H9 (cell line): ENCODE results near the gene CCNT2. TPM values are rescaled to one million over a fixed set of nuclear protein-coding genes. Genes with fewer than 3 reads are reported as not detected.

Experiments used
- DNase-seq: peaks from one replicate; pipeline ENCODE4 v3.0.0-alpha.2; 2017
- H2AFZ ChIP-seq: one replicate; pipeline ENCODE4 v1.6.1; 2013; ENCODE audit warnings: mild to moderate bottlenecking, low read length, control low read depth, moderate library complexity
- H2AK5ac ChIP-seq: 2 replicates; pipeline ENCODE4 v1.6.1; 2013; ENCODE audit warnings: low read length, control low read depth, mixed read lengths; ENCODE audit not compliant: insufficient read length
- H2BK120ac ChIP-seq: one replicate; pipeline ENCODE4 v1.6.1; 2013; ENCODE audit warnings: low read depth, mild to moderate bottlenecking, low read length, control low read depth, inconsistent platforms; ENCODE audit not compliant: poor library complexity, severe bottlenecking
- H2BK12ac ChIP-seq: 2 replicates; pipeline ENCODE4 v1.6.1; 2013; ENCODE audit warnings: low read length, control low read depth, mixed read lengths, low read depth; ENCODE audit not compliant: insufficient read length
- H2BK15ac ChIP-seq: 2 replicates; pipeline ENCODE4 v1.6.1; 2013; ENCODE audit warnings: low read depth, low read length, control low read depth
- H2BK20ac ChIP-seq: one replicate; pipeline ENCODE4 v1.6.1; 2013; ENCODE audit warnings: low read depth, mild to moderate bottlenecking, low read length, control low read depth, inconsistent platforms; ENCODE audit not compliant: poor library complexity, severe bottlenecking
- H2BK5ac ChIP-seq: 2 replicates; pipeline ENCODE4 v1.6.1; 2013; ENCODE audit warnings: low read length, control low read depth, mixed read lengths; ENCODE audit not compliant: insufficient read length
- H3K14ac ChIP-seq: 2 replicates; pipeline ENCODE4 v1.6.1; 2013; ENCODE audit warnings: low read length, control low read depth; ENCODE audit not compliant: insufficient read depth
- H3K18ac ChIP-seq: 2 replicates; pipeline ENCODE4 v1.6.1; 2013; ENCODE audit warnings: low read depth, mild to moderate bottlenecking, mixed read lengths, low read length, control low read depth; ENCODE audit not compliant: insufficient read length
- H3K23ac ChIP-seq: 2 replicates; pipeline ENCODE4 v1.6.1; 2013; ENCODE audit warnings: low read length, control low read depth, mixed read lengths, low read depth; ENCODE audit not compliant: insufficient read length
- H3K23me2 ChIP-seq: 2 replicates; pipeline ENCODE4 v1.6.1; 2013; ENCODE audit warnings: low read depth, mild to moderate bottlenecking, mixed read lengths, low read length, control low read depth; ENCODE audit not compliant: insufficient read length, poor library complexity, severe bottlenecking
- H3K27ac ChIP-seq: 2 replicates; pipeline ENCODE4 v1.5.1; 2013; ENCODE audit warnings: low read length, control low read depth, mixed read lengths, low read depth; ENCODE audit not compliant: insufficient read length
- H3K27me3 ChIP-seq: 2 replicates; pipeline ENCODE4 v1.6.1; 2013; ENCODE audit warnings: low read length, control low read depth, inconsistent platforms; ENCODE audit not compliant: insufficient read depth
- H3K4ac ChIP-seq: 2 replicates; pipeline ENCODE4 v1.6.1; 2013; ENCODE audit warnings: low read depth, mild to moderate bottlenecking, control low read depth, inconsistent platforms, low read length, moderate library complexity
- H3K4me1 ChIP-seq: 2 replicates; pipeline ENCODE4 v1.6.1; 2013; ENCODE audit warnings: low read length, control low read depth, inconsistent platforms; ENCODE audit not compliant: insufficient read depth
- H3K4me2 ChIP-seq: 2 replicates; pipeline ENCODE4 v1.6.1; 2013; ENCODE audit warnings: low read length, control low read depth, mixed read lengths; ENCODE audit not compliant: insufficient read length, insufficient read depth
- H3K56ac ChIP-seq: 2 replicates; pipeline ENCODE4 v1.6.1; 2013; ENCODE audit warnings: low read depth, mild to moderate bottlenecking, mixed read lengths, low read length, control low read depth; ENCODE audit not compliant: insufficient read length
- H3K79me1 ChIP-seq: 2 replicates; pipeline ENCODE4 v1.6.1; 2013; ENCODE audit warnings: low read depth, mild to moderate bottlenecking, moderate library complexity, low read length, control low read depth, inconsistent platforms; ENCODE audit not compliant: insufficient read depth, poor library complexity, severe bottlenecking
- H3K79me2 ChIP-seq: 2 replicates; pipeline ENCODE4 v1.6.1; 2013; ENCODE audit warnings: low read length, control low read depth, inconsistent platforms; ENCODE audit not compliant: insufficient read depth
- H3K9ac ChIP-seq: 2 replicates; pipeline ENCODE4 v1.6.1; 2013; ENCODE audit warnings: low read length, control low read depth, mixed read lengths; ENCODE audit not compliant: insufficient read length; ENCODE audit errors: extremely low read depth
- H3K9me3 ChIP-seq: one replicate; pipeline ENCODE4 v1.6.1; 2013; ENCODE audit warnings: low read depth, low read length, inconsistent platforms; ENCODE audit not compliant: control insufficient read depth
- H3T11ph ChIP-seq: one replicate; pipeline ENCODE4 v1.6.1; 2013; ENCODE audit warnings: mild to moderate bottlenecking, low read length, control low read depth, inconsistent platforms
- H4K20me1 ChIP-seq: one replicate; pipeline ENCODE4 v1.6.1; 2013; ENCODE audit not compliant: control insufficient read depth, insufficient read length, insufficient read depth
- H4K5ac ChIP-seq: 2 replicates; pipeline ENCODE4 v1.6.1; 2013; ENCODE audit warnings: low read depth, mild to moderate bottlenecking, mixed read lengths, low read length, control low read depth; ENCODE audit not compliant: insufficient read length
- H4K8ac ChIP-seq: replicated peaks from 2 replicates; pipeline ENCODE4 v1.6.1; 2013; ENCODE audit warnings: low read length, control low read depth, mixed read lengths, low read depth; ENCODE audit not compliant: insufficient read length
- H4K91ac ChIP-seq: 2 replicates; pipeline ENCODE4 v1.6.1; 2013; ENCODE audit warnings: low read depth, mild to moderate bottlenecking, moderate library complexity, mixed read lengths, low read length, control low read depth; ENCODE audit not compliant: insufficient read length
- H3K27ac Mint-ChIP-seq, 3 experiments: 2 replicates in 2 of 3; 3 replicates in 1 of 3; pipeline ENCODE4 v1.8.0; 2020 to 2021; ENCODE audit warnings: mixed read lengths in 3 of 3, mild to moderate bottlenecking in 1 of 3, moderate library complexity in 1 of 3
- H3K27me3 Mint-ChIP-seq: 2 replicates; pipeline ENCODE4 v1.8.0; 2021; ENCODE audit warnings: low read depth, mild to moderate bottlenecking, moderate library complexity, mixed read lengths
- H3K36me3 Mint-ChIP-seq, 3 experiments: 2 replicates in 2 of 3; 3 replicates in 1 of 3; pipeline ENCODE4 v1.8.0; 2020 to 2021; ENCODE audit warnings: low read depth in 3 of 3, mixed read lengths in 3 of 3; ENCODE audit not compliant: insufficient read depth in 1 of 3
- H3K4me1 Mint-ChIP-seq, 2 experiments: 2 replicates each; pipeline ENCODE4 v1.8.0; 2020; ENCODE audit warnings: mixed read lengths in 2 of 2
- H3K4me3 Mint-ChIP-seq, 2 experiments: 2 replicates in 1 of 2; 3 replicates in 1 of 2; pipeline ENCODE4 v1.8.0; 2020 to 2021; ENCODE audit warnings: mild to moderate bottlenecking in 2 of 2, mixed read lengths in 2 of 2, moderate library complexity in 1 of 2
- H3K9me3 Mint-ChIP-seq, 2 experiments: 2 replicates in 1 of 2; 3 replicates in 1 of 2; pipeline ENCODE4 v1.8.0; 2020; ENCODE audit warnings: mild to moderate bottlenecking in 2 of 2, mixed read lengths in 2 of 2, moderate library complexity in 1 of 2
- WGBS: extraction: QIAGEN DNeasy Blood & Tissue Kit; methylation state at CpG from one replicate; pipeline ENCODE4 v1.1.7; 2013; ENCODE audit warnings: missing lambda C conversion rate, low lambda C conversion rate, mixed read lengths; ENCODE audit not compliant: insufficient read length; ENCODE audit errors: extremely low coverage; 5-methylcytosine and 5-hydroxymethylcytosine counted together
- total RNA-seq: library from RNA; stranded (reverse); gene quantifications from 2 replicates; pipeline ENCODE4 v1.2.1, GENCODE V29; 2021
- TF ChIP-seq, protein P1 (sequence below): fragments of 200-600 bp; sonication (generic); conservative IDR thresholded peaks from 3 replicates; pipeline ENCODE4 v1.8.0; 2021; ENCODE audit warnings: antibody characterized with exemption, mild to moderate bottlenecking

Gene CCNT2
- total RNA-seq, 1 experiment from 2014 or later: 42.0 TPM

DNA sequence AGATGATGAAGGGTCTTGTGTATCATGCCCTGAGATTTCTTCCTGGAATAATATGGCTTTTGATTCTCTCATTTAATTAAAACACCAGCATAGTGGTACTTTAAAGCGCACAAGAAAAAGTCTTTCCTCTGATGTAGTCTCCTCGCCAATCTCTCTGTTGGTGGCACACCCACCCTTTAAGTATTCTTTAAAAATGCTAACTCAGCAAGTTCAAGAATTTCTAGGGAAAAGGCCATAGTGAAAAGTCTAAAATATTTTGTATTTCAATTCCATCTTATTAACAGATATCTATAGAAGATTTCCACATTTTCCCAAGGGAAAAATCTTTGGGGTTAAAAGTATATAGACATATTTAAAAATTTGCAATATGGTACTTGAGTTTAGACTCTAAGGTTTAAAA, 45.5 kb upstream of the CCNT2 start:
- H2BK5ac ChIP-seq: no peak overlapping the region
- no peak overlapping the region for H3K27ac Mint-ChIP-seq

More for the DNA sequence above, 45.5 kb upstream of the CCNT2 start:
- H3K4me2 ChIP-seq: no peak overlapping the region
- WGBS: no CpG with 5 or more reads among the region's 2 CpGs
- Mint-ChIP-seq H3K27me3 (no peaks in the 10 kb centered on the region), H3K36me3 (no peaks in the 10 kb centered on the region; a peak in 1 of 7 replicates), H3K9me3 (peaks cover 0 to 3% of the 10 kb centered on the region in 2 experiments; a peak in 2 of 5 replicates), H3K4me3 (no peak overlapping the region), H3K4me1 (no peaks in the 10 kb centered on the region; a peak in 1 of 4 replicates)
- no peaks in the 10 kb centered on the region for H3K9me3 ChIP-seq
- H3T11ph ChIP-seq: no peak overlapping the region
- no peak overlapping the region for H4K8ac ChIP-seq
- H2BK20ac ChIP-seq: no peak overlapping the region
- H3K27me3 ChIP-seq: no peaks in the 10 kb centered on the region
- H3K79me1 ChIP-seq: no peaks in the 10 kb centered on the region
- H2BK15ac ChIP-seq: no peak overlapping the region
- DNase-seq: no peak
- no peak overlapping the region for H3K18ac ChIP-seq
- no peak overlapping the region for H2AFZ ChIP-seq
- no peak overlapping the region for H2BK120ac ChIP-seq
- no peak overlapping the region for H2AK5ac ChIP-seq
- H4K91ac ChIP-seq: no peak overlapping the region
- H4K20me1 ChIP-seq: no peaks in the 10 kb centered on the region
- no peak overlapping the region for H3K4ac ChIP-seq
- no peak overlapping the region for H3K27ac ChIP-seq
- no peak overlapping the region for H3K9ac ChIP-seq
- TF ChIP-seq, protein P1, sequence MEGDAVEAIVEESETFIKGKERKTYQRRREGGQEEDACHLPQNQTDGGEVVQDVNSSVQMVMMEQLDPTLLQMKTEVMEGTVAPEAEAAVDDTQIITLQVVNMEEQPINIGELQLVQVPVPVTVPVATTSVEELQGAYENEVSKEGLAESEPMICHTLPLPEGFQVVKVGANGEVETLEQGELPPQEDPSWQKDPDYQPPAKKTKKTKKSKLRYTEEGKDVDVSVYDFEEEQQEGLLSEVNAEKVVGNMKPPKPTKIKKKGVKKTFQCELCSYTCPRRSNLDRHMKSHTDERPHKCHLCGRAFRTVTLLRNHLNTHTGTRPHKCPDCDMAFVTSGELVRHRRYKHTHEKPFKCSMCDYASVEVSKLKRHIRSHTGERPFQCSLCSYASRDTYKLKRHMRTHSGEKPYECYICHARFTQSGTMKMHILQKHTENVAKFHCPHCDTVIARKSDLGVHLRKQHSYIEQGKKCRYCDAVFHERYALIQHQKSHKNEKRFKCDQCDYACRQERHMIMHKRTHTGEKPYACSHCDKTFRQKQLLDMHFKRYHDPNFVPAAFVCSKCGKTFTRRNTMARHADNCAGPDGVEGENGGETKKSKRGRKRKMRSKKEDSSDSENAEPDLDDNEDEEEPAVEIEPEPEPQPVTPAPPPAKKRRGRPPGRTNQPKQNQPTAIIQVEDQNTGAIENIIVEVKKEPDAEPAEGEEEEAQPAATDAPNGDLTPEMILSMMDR: no peak
- H2BK12ac ChIP-seq: no peak overlapping the region
- H3K4me1 ChIP-seq: no peaks in the 10 kb centered on the region
- no peak overlapping the region for H3K14ac ChIP-seq
- no peak overlapping the region for H3K23ac ChIP-seq
- no peaks in the 10 kb centered on the region for H3K79me2 ChIP-seq
- H3K56ac ChIP-seq: no peak overlapping the region
- no peak overlapping the region for H4K5ac ChIP-seq
- no peaks in the 10 kb centered on the region for H3K23me2 ChIP-seq
